GM12873 (cell line): ENCODE data around the gene KIZ.

Source experiments
- CTCF ChIP-seq: IDR thresholded peaks from 2 replicates; pipeline ENCODE4 v1.5.1; 2012; ENCODE audit warnings: low read depth, mild to moderate bottlenecking, moderate library complexity, low read length, control low read depth; ENCODE audit not compliant: insufficient read depth; ENCODE audit errors: missing control alignments

KIZ gene

GRCh38 chr20:21172626-21173025, 46.7 kb downstream of the KIZ start:
- TF ChIP-seq CTCF: no peak

GRCh38 chr20:21173485-21173884, 47.6 kb downstream of the KIZ start:
- no peak for TF ChIP-seq CTCF

GRCh38 chr20:21174516-21175239, 48.8 kb downstream of the KIZ start:
- TF ChIP-seq CTCF: no peak

- TF ChIP-seq CTCF: no peak
Observed at GRCh38 chr20:21175433-21175832, 49.6 kb downstream of the KIZ start.

- TF ChIP-seq CTCF: no peak
Observed at GRCh38 chr20:21177767-21178166, 51.9 kb downstream of the KIZ start.

- TF ChIP-seq CTCF: no peak
Observed at GRCh38 chr20:21179757-21180156, 53.9 kb downstream of the KIZ start.

GRCh38 chr20:21180248-21180647, 54.4 kb downstream of the KIZ start:
- no peak for TF ChIP-seq CTCF

GRCh38 chr20:21181028-21181427, 55.1 kb downstream of the KIZ start:
- no peak for TF ChIP-seq CTCF
